HEK293 (cell line): ENCODE measurements around the gene LDB2.

Source experiments
- CTCF ChIA-PET: fragments of 350-600 bp; formaldehyde crosslinking; extraction: SDS; loops from one replicate; lab custom pipeline; 2021; ENCODE audit warnings: antibody characterized with exemption; lab: Yijun Ruan, JAX
- POLR2A ChIA-PET: fragments of 300-600 bp; formaldehyde crosslinking; extraction: SDS; loops from one replicate; lab custom pipeline; 2020; ENCODE audit warnings: antibody characterized with exemption, inconsistent platforms; lab: Yijun Ruan, JAX
- H3K27ac ChIP-seq: fragments of 200-500 bp; sonication (Bioruptor generic); 2 replicates; pipeline ENCODE4 v1.5.1; 2014; ENCODE audit warnings: low read depth, low read length, control low read depth, inconsistent platforms; ENCODE audit errors: extremely low read depth
- H3K36me3 ChIP-seq, 2 experiments: fragments of 200-500 bp in 1 of 2; sonication (Bioruptor generic) in 1 of 2; 1 replicate in 1 of 2; 2 replicates in 1 of 2; pipeline ENCODE4 v1.5.1; 2014 to 2017; ENCODE audit warnings: inconsistent platforms in 2 of 2, low read length in 2 of 2; ENCODE audit not compliant: control insufficient read depth in 2 of 2, insufficient read depth in 1 of 2
- H3K4me1 ChIP-seq: fragments of 200-500 bp; sonication (Bioruptor generic); 2 replicates; pipeline ENCODE4 v1.5.1; 2014; ENCODE audit warnings: mild to moderate bottlenecking, low read length, inconsistent platforms; ENCODE audit not compliant: control insufficient read depth, insufficient read depth
- H3K4me3 ChIP-seq: 2 replicates; pipeline ENCODE4 v1.5.1; 2011; ENCODE audit warnings: low read depth, mild to moderate bottlenecking, control low read depth, low read length, moderate library complexity
- H3K9me3 ChIP-seq: fragments of 200-500 bp; sonication (Bioruptor generic); 2 replicates; pipeline ENCODE4 v1.5.1; 2014; ENCODE audit warnings: low read depth, low read length, inconsistent platforms; ENCODE audit not compliant: control insufficient read depth, insufficient read depth
- BCL11B ChIP-seq: fragments of 450-650 bp; formaldehyde crosslinking; IDR thresholded peaks from 2 replicates; pipeline ENCODE4 v1.5.1; 2016; ENCODE audit warnings: low read depth, missing biosample characterization, missing genetic modification characterization
- ELK4 ChIP-seq: IDR thresholded peaks from 2 replicates; pipeline ENCODE4 v1.6.1; 2011; ENCODE audit warnings: mild to moderate bottlenecking, low read depth, low read length, borderline replicate concordance
- GLI4 ChIP-seq: fragments of 450-650 bp; formaldehyde crosslinking; IDR thresholded peaks from 2 replicates; pipeline ENCODE4 v1.5.1; 2016; ENCODE audit warnings: missing biosample characterization, missing genetic modification characterization
- PBX3 ChIP-seq: sonication (generic); formaldehyde crosslinking; IDR thresholded peaks from 2 replicates; pipeline ENCODE4 v1.8.1; 2022; ENCODE audit warnings: mild to moderate bottlenecking, moderate library complexity, missing genetic modification reagents
- SETDB1 ChIP-seq: IDR thresholded peaks from one replicate; pipeline ENCODE4 v1.6.1; 2017; ENCODE audit warnings: mild to moderate bottlenecking, low read length, moderate library complexity, mixed read lengths; ENCODE audit not compliant: insufficient read length
- SP2 ChIP-seq: fragments of 450-650 bp; formaldehyde crosslinking; IDR thresholded peaks from 2 replicates; pipeline ENCODE4 v1.5.1; 2016; ENCODE audit warnings: missing biosample characterization, missing genetic modification characterization
- ZBTB48 ChIP-seq: fragments of 450-650 bp; formaldehyde crosslinking; IDR thresholded peaks from 2 replicates; pipeline ENCODE4 v1.5.1; 2016; ENCODE audit warnings: missing biosample characterization, missing genetic modification characterization
- ZFP69B ChIP-seq: fragments of 450-650 bp; formaldehyde crosslinking; IDR thresholded peaks from 2 replicates; pipeline ENCODE4 v1.5.1; 2016; ENCODE audit warnings: missing biosample characterization, missing genetic modification characterization
- ZIC2 ChIP-seq: fragments of 450-650 bp; formaldehyde crosslinking; IDR thresholded peaks from 2 replicates; pipeline ENCODE4 v1.5.1; 2016; ENCODE audit warnings: missing biosample characterization, missing genetic modification characterization
- ZNF157 ChIP-seq: fragments of 450-650 bp; formaldehyde crosslinking; IDR thresholded peaks from 2 replicates; pipeline ENCODE4 v1.5.1; 2016; ENCODE audit warnings: missing biosample characterization, missing genetic modification characterization
- ZNF169 ChIP-seq: fragments of 450-650 bp; formaldehyde crosslinking; IDR thresholded peaks from 2 replicates; pipeline ENCODE4 v1.5.1; 2016; ENCODE audit warnings: missing biosample characterization, missing genetic modification characterization
- ZNF174 ChIP-seq: fragments of 450-650 bp; formaldehyde crosslinking; IDR thresholded peaks from 2 replicates; pipeline ENCODE4 v1.5.0; 2017; ENCODE audit warnings: missing biosample characterization, mild to moderate bottlenecking, missing genetic modification characterization
- ZNF423 ChIP-seq: fragments of 450-650 bp; formaldehyde crosslinking; IDR thresholded peaks from 2 replicates; pipeline ENCODE4 v1.5.1; 2016; ENCODE audit warnings: missing biosample characterization, missing genetic modification characterization
- ZNF571 ChIP-seq: fragments of 450-650 bp; formaldehyde crosslinking; IDR thresholded peaks from 2 replicates; pipeline ENCODE4 v1.5.0; 2017; ENCODE audit warnings: missing biosample characterization, missing genetic modification characterization
- ZNF654 ChIP-seq: fragments of 450-650 bp; formaldehyde crosslinking; IDR thresholded peaks from 2 replicates; pipeline ENCODE4 v1.5.1; 2016; ENCODE audit warnings: low read depth, missing biosample characterization, missing genetic modification characterization
- ZNF664 ChIP-seq: fragments of 450-650 bp; formaldehyde crosslinking; IDR thresholded peaks from 2 replicates; pipeline ENCODE4 v1.5.1; 2016; ENCODE audit warnings: missing biosample characterization, missing genetic modification characterization
- ZNF76 ChIP-seq: fragments of 450-650 bp; formaldehyde crosslinking; IDR thresholded peaks from 2 replicates; pipeline ENCODE4; 2016; ENCODE audit warnings: low read depth, missing biosample characterization, missing genetic modification characterization, borderline replicate concordance
- ZNF837 ChIP-seq: fragments of 450-650 bp; formaldehyde crosslinking; IDR thresholded peaks from 2 replicates; pipeline ENCODE4 v1.5.1; 2016; ENCODE audit warnings: missing biosample characterization, missing genetic modification characterization
- ZSCAN16 ChIP-seq: fragments of 450-650 bp; formaldehyde crosslinking; IDR thresholded peaks from 2 replicates; pipeline ENCODE4 v1.5.1; 2016; ENCODE audit warnings: missing biosample characterization, missing genetic modification characterization
- TF ChIP-seq, protein P1 (sequence below): fragments of 450-650 bp; formaldehyde crosslinking; IDR thresholded peaks from 2 replicates; pipeline ENCODE4 v1.5.1; 2016; ENCODE audit warnings: missing biosample characterization, missing genetic modification characterization
- TF ChIP-seq, protein P2 (sequence below): fragments of 450-650 bp; formaldehyde crosslinking; IDR thresholded peaks from 2 replicates; pipeline ENCODE4 v1.5.1; 2016; ENCODE audit warnings: missing biosample characterization, missing genetic modification characterization
- TF ChIP-seq, protein P3 (sequence below): fragments of 450-650 bp; formaldehyde crosslinking; IDR thresholded peaks from 2 replicates; pipeline ENCODE4 v1.5.1; 2016; ENCODE audit warnings: missing biosample characterization, missing genetic modification characterization
- TF ChIP-seq, protein P4 (sequence below): fragments of 450-650 bp; formaldehyde crosslinking; IDR thresholded peaks from 2 replicates; pipeline ENCODE4 v1.5.1; 2016; ENCODE audit warnings: missing biosample characterization, missing genetic modification characterization

Gene LDB2

DNA sequence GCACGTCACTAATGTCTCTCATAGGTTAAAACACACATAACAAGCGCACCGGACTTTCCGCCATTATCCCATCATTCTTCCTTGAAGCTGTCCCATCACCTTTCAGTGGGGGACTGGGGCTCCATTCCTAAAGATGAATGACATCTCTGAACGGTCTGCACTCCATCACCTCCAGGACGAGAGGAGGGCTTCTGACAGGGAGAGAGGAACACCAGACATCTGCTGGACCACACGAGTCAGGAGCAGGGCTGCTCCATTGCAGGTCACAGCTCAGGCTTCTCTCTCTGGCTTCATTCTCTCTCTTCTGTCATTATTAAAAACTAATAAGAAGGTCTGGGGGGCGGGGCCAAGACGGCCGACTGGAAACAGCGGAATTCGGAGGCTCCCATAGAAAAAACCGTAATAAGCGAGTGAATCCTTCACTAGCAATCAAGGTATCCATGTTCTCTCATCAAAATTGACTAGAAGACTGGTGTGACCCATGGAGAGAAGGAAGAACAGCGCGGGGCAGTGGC, 289.8 kb downstream of the LDB2 start:
- CTCF ChIA-PET: no interaction called here
- Histone ChIP-seq H3K27ac (no peak overlapping the region), H3K36me3 (no peaks in the 10 kb centered on the region), H3K9me3 (no peaks in the 10 kb centered on the region), H3K4me3 (no peak overlapping the region), H3K4me1 (no peaks in the 10 kb centered on the region)
- POLR2A ChIA-PET: no interaction called here
- TF ChIP-seq PBX3: no peak
- TF ChIP-seq, protein P1, sequence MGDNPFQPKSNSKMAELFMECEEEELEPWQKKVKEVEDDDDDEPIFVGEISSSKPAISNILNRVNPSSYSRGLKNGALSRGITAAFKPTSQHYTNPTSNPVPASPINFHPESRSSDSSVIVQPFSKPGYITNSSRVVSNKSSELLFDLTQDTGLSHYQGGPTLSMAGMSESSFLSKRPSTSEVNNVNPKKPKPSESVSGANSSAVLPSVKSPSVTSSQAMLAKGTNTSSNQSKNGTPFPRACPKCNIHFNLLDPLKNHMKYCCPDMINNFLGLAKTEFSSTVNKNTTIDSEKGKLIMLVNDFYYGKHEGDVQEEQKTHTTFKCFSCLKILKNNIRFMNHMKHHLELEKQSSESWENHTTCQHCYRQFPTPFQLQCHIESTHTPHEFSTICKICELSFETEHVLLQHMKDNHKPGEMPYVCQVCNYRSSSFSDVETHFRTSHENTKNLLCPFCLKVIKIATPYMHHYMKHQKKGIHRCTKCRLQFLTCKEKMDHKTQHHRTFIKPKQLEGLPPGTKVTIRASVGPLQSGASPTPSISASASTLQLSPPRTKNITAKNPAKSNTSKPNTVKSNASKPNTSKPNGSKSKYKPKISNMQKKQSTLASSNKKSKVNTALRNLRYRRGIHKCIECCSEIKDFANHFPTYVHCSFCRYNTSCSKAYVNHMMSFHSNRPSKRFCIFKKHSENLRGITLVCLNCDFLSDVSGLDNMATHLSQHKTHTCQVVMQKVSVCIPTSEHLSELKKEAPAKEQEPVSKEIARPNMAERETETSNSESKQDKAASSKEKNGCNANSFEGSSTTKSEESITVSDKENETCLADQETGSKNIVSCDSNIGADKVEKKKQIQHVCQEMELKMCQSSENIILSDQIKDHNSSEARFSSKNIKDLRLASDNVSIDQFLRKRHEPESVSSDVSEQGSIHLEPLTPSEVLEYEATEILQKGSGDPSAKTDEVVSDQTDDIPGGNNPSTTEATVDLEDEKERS: no peak
- no peak for TF ChIP-seq ZFP69B (tag by site-specific recombination)
- TF ChIP-seq ZNF837: no peak

DNA sequence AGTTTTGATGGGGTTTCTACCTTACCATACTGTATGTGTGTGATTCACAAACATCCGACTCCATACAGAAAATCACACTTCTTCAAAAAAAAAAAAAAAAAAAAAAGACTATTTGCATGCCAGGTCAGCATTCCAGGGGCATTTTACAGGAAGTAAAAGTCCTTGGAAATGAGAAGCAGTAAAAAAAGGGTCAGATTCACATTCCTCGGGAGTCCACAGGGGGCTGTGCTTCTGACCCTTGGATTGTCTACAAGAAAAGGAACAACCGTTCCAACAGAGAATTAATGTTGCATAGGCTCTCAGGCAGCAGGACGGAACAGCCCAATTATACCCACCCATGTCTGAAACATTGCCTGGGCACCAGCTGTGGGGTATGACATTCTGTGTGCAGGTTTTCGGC, 290.3 kb downstream of the LDB2 start:
- no peak overlapping the region for H3K4me3 ChIP-seq
- ChIA-PET CTCF (no interaction called here), POLR2A (no interaction called here)
- H3K4me1 ChIP-seq: no peaks in the 10 kb centered on the region
- H3K27ac ChIP-seq: no peak overlapping the region
- no peak for TF ChIP-seq ZNF664 (tag by site-specific recombination)
- TF ChIP-seq, protein P2, sequence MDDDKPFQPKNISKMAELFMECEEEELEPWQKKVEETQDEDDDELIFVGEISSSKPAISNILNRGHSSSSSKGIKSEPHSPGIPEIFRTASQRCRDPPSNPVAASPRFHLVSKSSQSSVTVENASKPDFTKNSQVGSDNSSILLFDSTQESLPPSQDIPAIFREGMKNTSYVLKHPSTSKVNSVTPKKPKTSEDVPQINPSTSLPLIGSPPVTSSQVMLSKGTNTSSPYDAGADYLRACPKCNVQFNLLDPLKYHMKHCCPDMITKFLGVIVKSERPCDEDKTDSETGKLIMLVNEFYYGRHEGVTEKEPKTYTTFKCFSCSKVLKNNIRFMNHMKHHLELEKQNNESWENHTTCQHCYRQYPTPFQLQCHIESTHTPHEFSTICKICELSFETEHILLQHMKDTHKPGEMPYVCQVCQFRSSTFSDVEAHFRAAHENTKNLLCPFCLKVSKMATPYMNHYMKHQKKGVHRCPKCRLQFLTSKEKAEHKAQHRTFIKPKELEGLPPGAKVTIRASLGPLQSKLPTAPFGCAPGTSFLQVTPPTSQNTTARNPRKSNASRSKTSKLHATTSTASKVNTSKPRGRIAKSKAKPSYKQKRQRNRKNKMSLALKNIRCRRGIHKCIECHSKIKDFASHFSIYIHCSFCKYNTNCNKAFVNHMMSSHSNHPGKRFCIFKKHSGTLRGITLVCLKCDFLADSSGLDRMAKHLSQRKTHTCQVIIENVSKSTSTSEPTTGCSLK (tag by site-specific recombination): no peak
- no peaks in the 10 kb centered on the region for H3K36me3 ChIP-seq
- no peaks in the 10 kb centered on the region for H3K9me3 ChIP-seq

- no peak overlapping the region for H3K4me3 ChIP-seq
- CTCF ChIA-PET: no interaction called here
- TF ChIP-seq ZNF76 (tag by site-specific recombination): no peak
- no peak for TF ChIP-seq ZBTB48 (tag by site-specific recombination)
- TF ChIP-seq SP2: no peak
- no peak for TF ChIP-seq ZSCAN16 (tag by site-specific recombination)
- no peak for TF ChIP-seq ZNF423 (tag by site-specific recombination)
- TF ChIP-seq ZIC2 (tag by site-specific recombination): no peak
- no peak for TF ChIP-seq ZNF174
- TF ChIP-seq ELK4: no peak
- TF ChIP-seq SETDB1: no peak
- no peak for TF ChIP-seq ZNF169 (tag by site-specific recombination)
- TF ChIP-seq BCL11B (tag by site-specific recombination): no peak
- TF ChIP-seq, protein P3, sequence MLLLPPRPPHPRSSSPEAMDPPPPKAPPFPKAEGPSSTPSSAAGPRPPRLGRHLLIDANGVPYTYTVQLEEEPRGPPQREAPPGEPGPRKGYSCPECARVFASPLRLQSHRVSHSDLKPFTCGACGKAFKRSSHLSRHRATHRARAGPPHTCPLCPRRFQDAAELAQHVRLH (tag by site-specific recombination): no peak
- TF ChIP-seq ZNF571 (tag by site-specific recombination): no peak
- TF ChIP-seq, protein P4, sequence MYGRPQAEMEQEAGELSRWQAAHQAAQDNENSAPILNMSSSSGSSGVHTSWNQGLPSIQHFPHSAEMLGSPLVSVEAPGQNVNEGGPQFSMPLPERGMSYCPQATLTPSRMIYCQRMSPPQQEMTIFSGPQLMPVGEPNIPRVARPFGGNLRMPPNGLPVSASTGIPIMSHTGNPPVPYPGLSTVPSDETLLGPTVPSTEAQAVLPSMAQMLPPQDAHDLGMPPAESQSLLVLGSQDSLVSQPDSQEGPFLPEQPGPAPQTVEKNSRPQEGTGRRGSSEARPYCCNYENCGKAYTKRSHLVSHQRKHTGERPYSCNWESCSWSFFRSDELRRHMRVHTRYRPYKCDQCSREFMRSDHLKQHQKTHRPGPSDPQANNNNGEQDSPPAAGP (tag by site-specific recombination): no peak
- no peak for TF ChIP-seq ZNF157 (tag by site-specific recombination)
- TF ChIP-seq ZNF654 (tag by site-specific recombination): no peak
- TF ChIP-seq GLI4 (tag by site-specific recombination): no peak
- TF ChIP-seq, all 188 proteins: peak for 0
- Histone ChIP-seq H3K4me1 (no peaks in the 10 kb centered on the region), H3K36me3 (no peaks in the 10 kb centered on the region), H3K27ac (no peak overlapping the region), H3K9me3 (no peaks in the 10 kb centered on the region)
- POLR2A ChIA-PET: no interaction called here
Observed at GRCh38 chr4:16607241-16608066, 291.0 kb downstream of the LDB2 start.
